M059J (cell line): ENCODE results near the gene RETN. TPM values are rescaled to one million over a fixed set of nuclear protein-coding genes. Genes with fewer than 3 reads are reported as not detected.
A peak's percentile ranks its signal among the peaks of the same experiment; 100 is the strongest.

ENCODE experiments used
- DNase-seq: peaks from one replicate; pipeline ENCODE4 v3.0.0-alpha.2; 2012; ENCODE audit warnings: low read depth
- total RNA-seq: library from RNA; depleted of rRNA; stranded (reverse); fragments of >200 nt; shearing (Covaris generic); gene quantifications from 2 replicates; pipeline ENCODE4 v1.2.3, GENCODE V29; 2014

RETN gene
- total RNA-seq, 1 experiment from 2014 or later = not detected

DNA sequence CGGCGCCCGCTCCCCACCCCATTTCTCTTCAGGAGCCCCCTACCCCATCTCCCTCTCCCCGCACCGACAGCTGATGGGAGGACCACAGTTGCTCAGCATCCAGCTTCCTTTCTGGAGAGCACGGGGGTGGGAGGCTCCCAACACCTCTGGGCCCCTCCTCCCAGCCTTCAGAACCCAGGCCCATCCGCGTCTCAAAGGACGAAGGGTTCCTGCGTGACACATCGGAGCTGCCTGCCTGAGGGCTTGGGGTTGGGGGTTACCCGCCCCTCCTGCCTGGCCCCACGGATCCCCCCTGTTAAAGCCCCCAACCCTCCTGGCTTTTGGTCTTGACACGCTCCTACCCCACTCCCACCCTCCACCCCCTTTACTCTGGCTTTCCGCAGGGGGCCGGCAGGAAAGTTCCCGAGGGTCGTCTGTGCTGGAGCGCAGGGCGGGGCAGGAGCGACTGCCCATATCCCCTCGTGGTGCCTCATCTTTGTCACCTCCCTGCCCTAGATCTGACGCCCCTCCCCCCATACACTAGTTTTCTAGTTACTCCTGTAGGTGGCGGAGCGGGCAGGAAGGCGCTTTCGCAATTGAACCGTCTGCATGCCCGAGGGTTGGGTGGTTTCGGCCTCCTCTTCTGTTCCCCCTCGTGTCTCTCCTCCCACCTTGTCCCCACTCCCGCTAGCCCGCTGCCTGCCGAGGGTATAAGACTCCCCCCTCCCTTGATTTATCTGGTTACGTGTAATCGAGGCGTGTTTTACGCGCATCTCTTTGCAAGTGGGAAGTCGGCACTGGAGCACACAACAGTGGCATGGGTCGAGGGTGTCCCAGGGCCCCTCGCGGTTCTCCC lies 12.7 kb downstream of the RETN start:
- peak; percentile 17 for DNase-seq

- no peak for DNase-seq
Observed at GRCh38 chr19:7682175-7682855, 13.5 kb downstream of the RETN start.

- peak; percentile 12 for DNase-seq
Observed at GRCh38 chr19:7685546-7686445, 16.9 kb downstream of the RETN start.

GRCh38 chr19:7687177-7687576 lies 18.3 kb downstream of the RETN start:
- no peak for DNase-seq

- DNase-seq = no peak
Observed at GRCh38 chr19:7689165-7689564, 20.3 kb downstream of the RETN start.

DNA sequence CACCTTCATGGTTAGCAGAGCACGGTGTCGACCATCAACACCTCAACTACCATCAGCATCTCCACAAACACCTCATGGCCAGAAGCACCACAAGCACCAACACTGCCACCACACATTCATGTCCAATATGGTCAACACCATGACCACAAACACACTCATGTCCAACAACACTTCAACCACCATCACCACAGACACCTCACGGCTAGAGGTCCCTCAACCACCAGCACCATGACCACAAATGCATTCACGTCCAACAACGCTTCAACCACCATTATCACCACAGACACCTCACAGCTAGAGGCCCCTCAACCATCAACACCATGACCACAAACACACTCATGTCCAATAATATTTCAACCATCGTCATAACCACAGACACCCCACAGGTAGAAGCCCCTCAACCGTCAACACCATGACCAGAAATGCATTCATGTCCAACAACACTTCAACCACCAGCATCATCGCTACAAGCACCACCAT lies 22.0 kb downstream of the RETN start:
- no peak for DNase-seq

GRCh38 chr19:7691497-7691896 lies 22.6 kb downstream of the RETN start:
- no peak for DNase-seq

- DNase-seq = no peak
Observed at GRCh38 chr19:7692417-7693088, 23.7 kb downstream of the RETN start.

GRCh38 chr19:7694499-7694898 lies 25.6 kb downstream of the RETN start:
- DNase-seq = no peak

DNA sequence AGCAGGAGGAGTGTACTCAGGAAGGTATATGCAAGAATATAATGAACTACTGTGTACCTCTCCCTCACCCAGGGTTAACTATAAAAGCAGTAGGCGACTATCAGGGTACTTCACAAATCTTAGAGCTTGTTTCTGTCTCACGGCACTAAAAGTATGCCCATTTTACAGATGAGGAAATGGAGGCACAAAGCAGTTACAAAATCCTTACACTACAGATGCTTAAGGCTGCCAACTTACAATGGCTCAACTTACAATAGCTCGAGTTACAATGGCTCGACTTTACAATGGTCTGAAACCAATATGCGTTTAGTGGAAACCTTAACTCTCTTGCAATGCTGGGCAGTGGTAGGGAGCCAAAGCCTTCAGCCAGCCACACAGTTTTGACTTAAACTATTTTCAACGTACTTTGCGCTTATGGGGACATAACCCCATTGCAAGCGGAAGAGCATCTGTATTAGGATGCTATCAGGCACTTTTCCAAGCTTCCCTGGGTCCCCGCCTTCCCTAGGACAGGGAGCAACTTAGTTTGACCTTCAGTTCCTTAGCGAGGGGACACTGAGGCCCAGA lies 29.0 kb downstream of the RETN start:
- DNase-seq = no peak

DNA sequence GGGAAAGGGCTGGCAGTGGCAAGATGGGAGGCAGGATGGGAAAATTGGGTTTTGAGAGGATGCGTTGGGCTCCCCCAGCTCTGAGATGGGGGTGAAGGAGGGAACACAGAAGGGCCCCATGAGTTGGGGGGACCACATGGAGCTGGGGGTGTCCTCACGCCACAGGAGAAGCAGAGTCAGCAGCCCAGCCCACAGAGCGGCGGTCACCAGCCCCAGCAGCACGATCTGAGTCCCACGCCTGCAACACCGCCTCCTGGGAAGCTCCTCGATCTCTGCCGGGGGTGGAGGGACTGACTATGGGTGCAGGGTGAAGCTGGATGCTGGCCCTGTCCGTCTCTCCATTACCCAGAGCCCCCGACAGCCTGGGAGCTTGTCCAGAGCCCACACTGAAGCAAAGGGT lies 29.7 kb downstream of the RETN start:
- DNase-seq = no peak

GRCh38 chr19:7699003-7699402 lies 30.2 kb downstream of the RETN start:
- no peak for DNase-seq

- peak; percentile 34 for DNase-seq
Observed at GRCh38 chr19:7699417-7700401, 30.9 kb downstream of the RETN start.

DNA sequence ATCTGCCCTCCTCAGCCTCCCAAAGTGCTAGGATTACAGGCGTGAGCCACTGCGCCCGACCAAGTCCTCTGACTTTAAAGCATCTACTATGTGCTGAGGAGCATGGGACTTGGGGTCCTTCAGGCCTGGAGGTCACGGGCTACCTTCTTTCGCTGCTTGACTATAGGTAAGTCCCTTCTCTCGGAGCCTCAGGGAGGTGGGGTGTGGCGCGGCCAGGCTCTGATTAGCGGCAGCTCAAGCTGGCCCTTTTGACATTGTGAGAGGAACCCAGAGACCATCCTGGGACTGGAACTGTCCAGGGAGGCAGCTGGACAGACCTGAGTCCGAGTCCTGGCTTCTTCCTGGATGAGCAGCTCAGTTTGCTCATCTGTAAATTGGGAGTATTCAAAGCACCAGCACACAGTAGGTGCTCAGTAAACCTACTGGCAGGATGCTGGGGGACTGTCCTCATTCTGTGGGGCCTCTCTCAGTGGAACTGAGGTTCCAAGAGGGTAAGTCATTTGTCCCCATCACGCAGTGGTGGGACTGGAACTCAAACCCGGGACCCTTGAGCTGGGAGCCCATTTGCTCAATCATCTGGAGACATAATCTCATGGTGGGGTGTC lies 32.3 kb downstream of the RETN start:
- no peak for DNase-seq

GRCh38 chr19:7701654-7702457 lies 33.0 kb downstream of the RETN start, which contains the start of gene FCER2:
Gene FCER2 (minus strand): TSS chr19:7702131. CDS start chr19:7699760, 2,371 bp downstream.
- no peak for DNase-seq

DNA sequence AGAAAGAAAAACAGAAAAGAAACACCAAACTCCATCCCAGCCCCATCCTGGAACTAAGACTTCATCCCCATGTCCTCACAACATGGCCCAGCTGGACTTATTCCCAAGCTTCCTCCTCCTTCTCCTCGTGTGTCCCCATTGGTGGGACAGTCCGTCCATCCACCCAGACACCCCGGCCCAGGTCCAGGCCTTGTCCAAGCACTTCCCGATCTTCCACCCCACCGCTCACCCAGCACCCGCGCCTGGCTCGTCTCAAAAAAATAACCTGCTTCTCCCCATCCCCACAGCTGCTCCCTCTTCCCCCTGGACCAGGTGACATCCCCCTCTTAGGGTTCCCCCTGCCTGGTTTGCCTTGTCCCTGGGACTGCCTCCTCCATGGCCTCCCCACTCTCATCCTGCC lies 34.5 kb downstream of the RETN start:
- no peak for DNase-seq

DNA sequence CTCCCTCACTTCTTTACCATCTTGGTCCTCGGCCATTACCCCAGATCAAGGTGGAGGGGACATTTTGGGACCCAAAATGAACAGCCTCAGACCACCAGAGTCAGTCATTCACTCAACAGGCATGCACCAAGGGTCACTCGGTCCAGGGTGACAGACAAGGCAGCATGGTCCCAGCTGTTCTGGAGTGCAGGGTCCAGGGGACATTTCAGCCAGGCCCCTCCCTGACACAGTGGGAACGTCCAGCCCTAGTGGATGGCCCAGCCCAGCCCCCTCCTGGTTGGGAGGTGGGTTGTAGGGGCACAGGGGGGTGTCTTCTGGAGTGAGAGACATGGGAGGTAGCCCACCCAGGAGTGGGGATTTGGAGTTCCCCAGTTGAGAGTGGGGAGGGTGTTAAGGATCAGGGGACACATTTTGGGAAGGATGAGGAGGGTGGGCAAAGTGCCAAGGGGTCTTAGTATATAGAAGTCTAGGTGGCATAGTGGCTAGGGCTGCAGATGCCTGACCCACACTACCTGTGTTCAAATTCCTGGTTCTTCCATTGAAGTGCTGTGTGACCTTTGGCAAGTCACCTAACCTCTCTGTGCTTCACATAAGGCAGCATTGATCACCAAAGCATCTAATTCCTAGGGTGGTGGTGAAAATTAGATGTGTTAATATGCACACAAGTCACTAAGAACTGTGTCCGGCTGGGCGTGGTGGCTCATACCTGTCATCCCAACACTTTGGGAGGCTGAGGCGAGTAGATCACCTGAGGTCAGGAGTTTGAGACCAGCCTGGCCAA lies 35.6 kb downstream of the RETN start:
- no peak for DNase-seq
